ENCODE measurements around the gene MTRF1L.
A peak's percentile ranks its signal among the peaks of the same experiment; 100 is the strongest.

The MTRF1L gene

DNA sequence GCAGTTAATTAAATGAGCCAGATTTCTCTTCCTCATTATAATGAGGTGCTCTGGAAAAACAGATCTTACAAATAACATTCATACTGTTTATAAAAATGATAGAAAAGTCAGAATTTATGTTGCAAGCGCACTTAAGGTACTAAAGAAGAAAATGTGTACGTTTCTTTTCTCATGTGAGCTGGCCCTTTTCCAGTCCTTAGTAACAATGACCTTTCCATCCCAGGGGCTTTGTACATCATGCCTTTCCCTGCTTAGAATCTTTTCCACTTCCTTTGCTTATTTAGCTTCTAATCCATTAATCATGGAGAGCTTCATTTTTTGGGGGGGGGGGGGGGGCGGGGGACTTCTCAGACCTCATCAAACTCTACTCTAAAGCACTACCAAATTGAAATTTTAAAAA, 24.5 kb downstream of the MTRF1L start:
- Histone ChIP-seq H3K4me3 (ENCODE audit: low read depth in 1 of 2, low read length in 1 of 2) (no peak overlapping the region), H3K36me3 (no peaks in the 10 kb centered on the region), H3K27ac (no peak overlapping the region), H3K4me1 (ENCODE audit: control insufficient read depth in 1 of 2, insufficient read depth in 1 of 2, low read depth in 1 of 2, low read length in 1 of 2) (peaks cover 73 to 74% of the 10 kb centered on the region in 2 experiments), H3K9me3 (no peaks in the 10 kb centered on the region), H3K27me3 (no peaks in the 10 kb centered on the region)
- TF ChIP-seq, protein P1, sequence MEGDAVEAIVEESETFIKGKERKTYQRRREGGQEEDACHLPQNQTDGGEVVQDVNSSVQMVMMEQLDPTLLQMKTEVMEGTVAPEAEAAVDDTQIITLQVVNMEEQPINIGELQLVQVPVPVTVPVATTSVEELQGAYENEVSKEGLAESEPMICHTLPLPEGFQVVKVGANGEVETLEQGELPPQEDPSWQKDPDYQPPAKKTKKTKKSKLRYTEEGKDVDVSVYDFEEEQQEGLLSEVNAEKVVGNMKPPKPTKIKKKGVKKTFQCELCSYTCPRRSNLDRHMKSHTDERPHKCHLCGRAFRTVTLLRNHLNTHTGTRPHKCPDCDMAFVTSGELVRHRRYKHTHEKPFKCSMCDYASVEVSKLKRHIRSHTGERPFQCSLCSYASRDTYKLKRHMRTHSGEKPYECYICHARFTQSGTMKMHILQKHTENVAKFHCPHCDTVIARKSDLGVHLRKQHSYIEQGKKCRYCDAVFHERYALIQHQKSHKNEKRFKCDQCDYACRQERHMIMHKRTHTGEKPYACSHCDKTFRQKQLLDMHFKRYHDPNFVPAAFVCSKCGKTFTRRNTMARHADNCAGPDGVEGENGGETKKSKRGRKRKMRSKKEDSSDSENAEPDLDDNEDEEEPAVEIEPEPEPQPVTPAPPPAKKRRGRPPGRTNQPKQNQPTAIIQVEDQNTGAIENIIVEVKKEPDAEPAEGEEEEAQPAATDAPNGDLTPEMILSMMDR (IDR thresholded peaks at IDR 0.05), result no peak

DNA sequence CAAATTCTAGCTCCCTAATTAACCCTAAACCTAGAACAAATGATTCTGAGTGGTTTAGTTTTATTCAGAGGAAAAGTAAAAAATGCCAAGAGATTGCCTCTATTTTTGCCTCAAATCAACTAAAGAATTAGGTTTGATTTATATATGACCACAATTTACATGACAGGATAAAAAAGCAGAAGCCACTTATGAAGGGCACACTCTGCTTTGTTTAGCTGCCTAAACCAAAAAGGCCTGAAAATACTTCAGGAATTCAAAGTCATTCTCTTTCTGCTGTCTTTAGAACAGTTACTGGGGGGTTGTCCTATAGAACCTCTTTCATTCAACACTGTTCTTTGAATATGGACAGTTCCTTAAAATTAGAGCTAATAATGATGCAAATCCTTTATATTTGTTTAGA, 25.0 kb downstream of the MTRF1L start:
- no peak overlapping the region for H3K4me3 ChIP-seq (ENCODE audit: low read depth in 1 of 2, low read length in 1 of 2)
- H3K36me3 ChIP-seq, result no peaks in the 10 kb centered on the region
- no peaks in the 10 kb centered on the region for H3K27me3 ChIP-seq
- H3K4me1 ChIP-seq (ENCODE audit: control insufficient read depth in 1 of 2, insufficient read depth in 1 of 2, low read depth in 1 of 2, low read length in 1 of 2), result peaks cover 69 to 70% of the 10 kb centered on the region in 2 experiments
- H3K9me3 ChIP-seq, result no peaks in the 10 kb centered on the region
- TF ChIP-seq, protein P1 (IDR thresholded peaks at IDR 0.05), result no peak
- peak overlapping the region; percentile 4 for H3K27ac ChIP-seq

DNA sequence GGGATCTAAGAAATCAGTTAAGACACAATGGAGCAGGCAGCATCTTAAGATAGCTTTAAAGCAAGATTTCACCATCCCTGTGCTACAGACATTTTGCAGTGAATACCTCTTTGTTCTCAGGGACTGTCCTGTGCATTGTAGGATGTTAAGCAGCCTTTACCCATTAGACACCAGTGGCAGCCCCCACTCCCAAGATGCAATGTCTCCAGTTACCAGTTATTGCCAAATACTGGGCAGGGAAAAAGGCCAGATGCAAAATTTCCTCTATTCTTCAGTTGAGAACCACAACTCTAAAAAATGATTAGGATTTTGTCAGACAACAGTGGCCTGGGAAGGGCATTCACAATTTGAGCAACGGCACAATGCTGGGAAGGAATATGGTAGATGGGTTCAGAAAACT, 25.8 kb downstream of the MTRF1L start:
- Histone ChIP-seq H3K9me3 (no peaks in the 10 kb centered on the region), H3K4me1 (ENCODE audit: control insufficient read depth in 1 of 2, insufficient read depth in 1 of 2, low read depth in 1 of 2, low read length in 1 of 2) (peaks cover 62 to 63% of the 10 kb centered on the region in 2 experiments), H3K27ac (peak overlapping the region; percentile 72), H3K36me3 (no peaks in the 10 kb centered on the region), H3K4me3 (ENCODE audit: low read depth in 1 of 2, low read length in 1 of 2) (no peak overlapping the region), H3K27me3 (no peaks in the 10 kb centered on the region)
- TF ChIP-seq, protein P1 (IDR thresholded peaks at IDR 0.05), result no peak

DNA sequence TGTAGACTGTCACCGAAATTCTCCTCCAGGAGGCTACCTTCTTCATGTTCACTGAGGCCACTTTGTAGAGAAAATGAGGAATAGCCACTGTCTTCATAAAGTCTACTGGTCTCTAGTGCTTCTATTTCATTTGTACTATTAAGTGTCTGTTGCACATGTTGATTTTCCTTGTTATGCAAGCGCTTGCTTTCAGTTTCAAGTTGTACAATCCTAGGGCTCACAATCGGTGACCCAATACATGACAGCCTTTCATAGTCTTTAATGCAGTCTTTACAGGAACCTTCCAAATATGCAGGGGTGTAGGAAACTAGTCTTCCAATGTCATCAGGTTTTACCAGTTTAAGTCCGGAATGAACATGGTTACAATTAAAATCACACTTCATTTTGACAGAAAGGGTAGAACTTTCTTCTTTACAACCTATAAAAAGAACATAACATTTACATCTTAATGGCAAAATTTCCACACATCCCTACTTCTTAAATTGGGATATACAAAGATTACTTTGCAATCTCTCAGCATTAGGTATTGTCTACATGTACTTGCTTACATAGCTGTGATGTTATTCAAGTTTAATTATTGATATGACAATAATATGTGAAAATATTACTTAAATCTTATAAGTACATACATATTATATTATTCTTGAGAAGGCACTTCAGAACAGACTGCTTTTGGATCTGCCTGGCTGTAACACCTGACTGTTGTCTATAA, 27.1 kb downstream of the MTRF1L start:
- H3K4me1 ChIP-seq (ENCODE audit: control insufficient read depth in 1 of 2, insufficient read depth in 1 of 2, low read depth in 1 of 2, low read length in 1 of 2), result peaks cover 53 to 63% of the 10 kb centered on the region in 2 experiments
- peak overlapping the region in 1 of 2 experiments; percentile 28 for H3K4me3 ChIP-seq (ENCODE audit: low read depth in 1 of 2, low read length in 1 of 2)
- TF ChIP-seq, protein P1 (IDR thresholded peaks at IDR 0.05), result no peak
- no peaks in the 10 kb centered on the region for H3K9me3 ChIP-seq
- peak overlapping the region; percentile 72 for H3K27ac ChIP-seq
- no peaks in the 10 kb centered on the region for H3K27me3 ChIP-seq
- peaks cover 2% of the 10 kb centered on the region for H3K36me3 ChIP-seq

DNA sequence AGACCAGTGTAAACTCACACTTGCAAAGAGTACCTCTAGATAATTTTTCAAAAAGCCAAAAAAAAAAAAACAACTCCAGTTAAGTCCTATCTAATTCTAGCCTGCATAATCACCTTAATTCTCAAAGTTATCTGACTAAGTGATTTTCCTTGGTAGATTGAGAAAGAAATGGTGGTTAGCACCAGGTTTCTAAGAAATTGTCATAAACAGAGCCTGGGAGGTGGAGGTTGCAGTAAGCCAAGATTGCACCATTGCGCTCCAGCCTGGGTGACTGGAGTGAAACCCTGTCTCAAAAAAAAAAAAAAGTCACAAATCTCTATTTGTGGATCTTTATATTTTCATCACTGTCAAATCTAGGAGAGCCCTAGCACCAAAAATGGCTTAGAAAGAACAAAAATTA, 28.6 kb downstream of the MTRF1L start:
- TF ChIP-seq, protein P1 (IDR thresholded peaks at IDR 0.05), result no peak

More for the DNA sequence above, 28.6 kb downstream of the MTRF1L start:
- peak overlapping the region; percentile 72 for H3K27ac ChIP-seq
- H3K4me3 ChIP-seq (ENCODE audit: low read depth in 1 of 2, low read length in 1 of 2), result no peak overlapping the region
- H3K4me1 ChIP-seq (ENCODE audit: control insufficient read depth in 1 of 2, insufficient read depth in 1 of 2, low read depth in 1 of 2, low read length in 1 of 2), result peaks cover 45 to 57% of the 10 kb centered on the region in 2 experiments
- H3K9me3 ChIP-seq, result no peaks in the 10 kb centered on the region
- H3K27me3 ChIP-seq, result no peaks in the 10 kb centered on the region
- H3K36me3 ChIP-seq, result peaks cover 13% of the 10 kb centered on the region

All from neutrophil (primary cell).